ENCODE measurements around the gene CD22.

- TF ChIP-seq CTCF (IDR thresholded peaks at IDR 0.05), result no peak
- no peak for TF ChIP-seq POLR2A (IDR thresholded peaks at IDR 0.05)
- TF ChIP-seq POLR2AphosphoS5 (IDR thresholded peaks at IDR 0.05), result no peak
These were observed 26.9 kb downstream of the CD22 start for GRCh38 chr19:35355791-35356460.

All from breast epithelium (tissue), 3 donors.